ENCODE data around the gene BAZ2A. TPM values are rescaled to one million over a fixed set of nuclear protein-coding genes. Genes with fewer than 3 reads are reported as not detected.

BAZ2A gene
- total RNA-seq, 4 donors from 2014 or later, result 100.0 to 243 (median 129) TPM

DNA sequence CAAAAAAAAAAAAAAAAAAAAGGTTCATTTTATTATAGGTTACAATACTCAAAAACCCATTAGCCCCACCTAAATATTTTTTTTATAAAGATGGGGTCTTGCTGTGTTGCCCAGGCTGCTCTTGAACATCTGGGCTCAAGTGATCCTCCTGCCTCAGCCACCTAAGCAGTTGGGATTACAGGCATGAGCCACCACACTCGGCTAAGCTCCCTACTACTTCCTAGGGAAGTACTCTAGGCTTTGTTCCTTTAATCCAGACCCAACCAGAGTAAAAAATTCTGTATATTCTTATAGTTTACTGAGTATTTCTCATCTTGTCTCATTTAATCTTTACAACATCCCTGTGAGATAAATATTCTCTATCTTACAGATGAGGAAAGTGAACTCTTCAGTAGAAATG is 57.8 kb downstream of the BAZ2A start:
- H3K4me3 ChIP-seq, result no peak overlapping the region
- H3K36me3 ChIP-seq, result peaks cover 18% of the 10 kb centered on the region
- no peaks in the 10 kb centered on the region for H3K27me3 ChIP-seq
- TF ChIP-seq POLR2AphosphoS5 (IDR thresholded peaks at IDR 0.05), result no peak
- H3K4me1 ChIP-seq, result peaks cover 19% of the 10 kb centered on the region
- DNase-seq (ENCODE audit: low spot score in 2 of 2), result no peak
- H3K9me3 ChIP-seq, result no peaks in the 10 kb centered on the region
- no peak overlapping the region for H3K27ac ChIP-seq
- WGBS, result 90% methylated on average over 1 of the region's 1 CpG

DNA sequence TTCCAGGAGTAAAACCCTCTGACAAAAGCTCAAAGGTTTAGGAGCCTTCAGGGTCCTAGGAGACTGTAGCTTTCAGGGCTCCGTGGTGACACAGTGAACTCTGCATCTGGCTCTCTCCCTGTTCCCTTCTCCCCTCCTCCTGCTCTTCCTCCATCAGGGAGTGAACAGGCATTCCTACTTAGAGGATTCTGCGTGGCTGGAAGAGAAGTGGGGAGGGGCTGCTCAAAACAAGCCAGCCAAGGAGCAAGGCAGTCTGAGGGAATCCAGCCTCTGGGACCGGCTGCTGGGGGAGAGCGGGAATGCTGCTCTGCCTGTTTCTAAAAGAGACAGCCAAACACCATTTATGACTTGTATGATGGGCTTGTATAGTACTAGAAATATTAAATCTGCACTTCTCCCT is 59.0 kb downstream of the BAZ2A start:
- DNase-seq (ENCODE audit: low spot score in 2 of 2), result no peak
- Histone ChIP-seq H3K4me3 (no peak overlapping the region), H3K27ac (peak overlapping the region; percentile 8), H3K36me3 (peaks cover 18% of the 10 kb centered on the region), H3K9me3 (no peaks in the 10 kb centered on the region), H3K4me1 (peaks cover 28% of the 10 kb centered on the region), H3K27me3 (no peaks in the 10 kb centered on the region)
- WGBS, result 66% methylated on average over 4 of the region's 4 CpGs
- TF ChIP-seq, protein P1, sequence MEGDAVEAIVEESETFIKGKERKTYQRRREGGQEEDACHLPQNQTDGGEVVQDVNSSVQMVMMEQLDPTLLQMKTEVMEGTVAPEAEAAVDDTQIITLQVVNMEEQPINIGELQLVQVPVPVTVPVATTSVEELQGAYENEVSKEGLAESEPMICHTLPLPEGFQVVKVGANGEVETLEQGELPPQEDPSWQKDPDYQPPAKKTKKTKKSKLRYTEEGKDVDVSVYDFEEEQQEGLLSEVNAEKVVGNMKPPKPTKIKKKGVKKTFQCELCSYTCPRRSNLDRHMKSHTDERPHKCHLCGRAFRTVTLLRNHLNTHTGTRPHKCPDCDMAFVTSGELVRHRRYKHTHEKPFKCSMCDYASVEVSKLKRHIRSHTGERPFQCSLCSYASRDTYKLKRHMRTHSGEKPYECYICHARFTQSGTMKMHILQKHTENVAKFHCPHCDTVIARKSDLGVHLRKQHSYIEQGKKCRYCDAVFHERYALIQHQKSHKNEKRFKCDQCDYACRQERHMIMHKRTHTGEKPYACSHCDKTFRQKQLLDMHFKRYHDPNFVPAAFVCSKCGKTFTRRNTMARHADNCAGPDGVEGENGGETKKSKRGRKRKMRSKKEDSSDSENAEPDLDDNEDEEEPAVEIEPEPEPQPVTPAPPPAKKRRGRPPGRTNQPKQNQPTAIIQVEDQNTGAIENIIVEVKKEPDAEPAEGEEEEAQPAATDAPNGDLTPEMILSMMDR (IDR thresholded peaks at IDR 0.05), result no peak

DNA sequence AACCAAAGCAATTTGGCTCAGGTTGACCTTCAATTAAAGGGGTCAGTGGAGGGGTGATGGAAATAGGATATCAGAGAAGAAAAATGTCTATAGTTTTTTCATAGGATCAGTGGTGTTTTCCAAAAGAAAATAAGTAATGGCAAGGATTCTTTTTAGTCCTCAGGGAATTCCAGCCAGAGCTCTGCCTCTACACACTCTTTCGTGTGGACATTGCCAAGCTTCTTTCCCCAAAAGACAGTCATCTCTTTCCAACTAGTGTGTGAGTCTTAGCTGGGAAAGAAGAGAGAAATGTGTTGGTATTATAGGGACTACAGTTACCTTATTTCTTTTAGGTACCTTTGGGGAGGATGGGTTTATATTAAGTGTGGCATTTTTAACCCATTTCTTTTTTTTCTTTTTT is 62.0 kb downstream of the BAZ2A start:
- Histone ChIP-seq H3K4me1 (peaks cover 38% of the 10 kb centered on the region), H3K27ac (no peak overlapping the region), H3K27me3 (no peaks in the 10 kb centered on the region), H3K4me3 (no peak overlapping the region), H3K9me3 (no peaks in the 10 kb centered on the region), H3K36me3 (peaks cover 11% of the 10 kb centered on the region)
- no peak for DNase-seq (ENCODE audit: low spot score in 2 of 2)
- TF ChIP-seq POLR2A (IDR thresholded peaks at IDR 0.05) (no peak), EP300 (IDR thresholded peaks at IDR 0.05) (no peak), POLR2AphosphoS5 (IDR thresholded peaks at IDR 0.05) (no peak)
- TF ChIP-seq, protein P1 (IDR thresholded peaks at IDR 0.05), result no peak
- 66% methylated on average over 1 of the region's 1 CpG for WGBS

DNA sequence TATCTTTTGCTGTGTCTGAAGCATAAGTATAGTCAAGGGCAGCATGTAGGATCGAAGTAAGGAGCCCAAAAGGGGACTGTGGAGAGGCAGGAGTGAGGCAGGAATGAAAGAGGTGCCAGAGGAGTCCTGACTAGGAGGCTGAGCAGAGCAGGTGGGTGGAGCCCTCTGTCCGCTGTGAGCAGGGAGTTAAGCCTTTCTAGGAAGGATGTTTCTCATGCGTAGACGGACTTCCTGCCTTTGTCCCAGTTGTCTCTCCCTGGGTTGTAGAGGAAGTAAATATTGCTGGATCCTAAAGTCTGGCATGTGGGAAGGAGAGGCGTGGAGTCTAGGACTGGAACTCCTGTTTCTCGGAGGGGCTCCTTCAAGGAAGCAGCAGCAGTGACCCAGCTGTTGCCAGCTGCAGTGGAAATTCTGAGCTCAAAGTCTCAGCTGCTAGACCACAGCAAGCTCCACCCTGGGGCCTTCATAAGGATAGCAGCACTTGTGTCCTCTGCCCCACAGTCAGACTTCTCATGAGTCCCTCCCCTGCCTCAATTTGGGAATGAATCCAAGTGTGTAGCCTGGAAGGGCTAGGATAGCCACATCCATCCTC is 64.5 kb downstream of the BAZ2A start:
- no peaks in the 10 kb centered on the region for H3K27me3 ChIP-seq
- H3K9me3 ChIP-seq, result no peaks in the 10 kb centered on the region
- peak; percentile 40 for TF ChIP-seq EP300 (IDR thresholded peaks at IDR 0.05)
- TF ChIP-seq POLR2AphosphoS5 (IDR thresholded peaks at IDR 0.05), result peak in 1 of 3 donors; percentile 45
- TF ChIP-seq, protein P1 (IDR thresholded peaks at IDR 0.05), result no peak
- TF ChIP-seq POLR2A (IDR thresholded peaks at IDR 0.05), result no peak
- 25% methylated on average over 6 of the region's 6 CpGs for WGBS
- DNase-seq (ENCODE audit: low spot score in 2 of 2), result peak; percentile 80 to 88
- H3K4me1 ChIP-seq, result peaks cover 38% of the 10 kb centered on the region
- no peak overlapping the region for H3K4me3 ChIP-seq
- H3K27ac ChIP-seq, result peak overlapping the region; percentile 63
- H3K36me3 ChIP-seq, result peaks cover 12% of the 10 kb centered on the region

DNA sequence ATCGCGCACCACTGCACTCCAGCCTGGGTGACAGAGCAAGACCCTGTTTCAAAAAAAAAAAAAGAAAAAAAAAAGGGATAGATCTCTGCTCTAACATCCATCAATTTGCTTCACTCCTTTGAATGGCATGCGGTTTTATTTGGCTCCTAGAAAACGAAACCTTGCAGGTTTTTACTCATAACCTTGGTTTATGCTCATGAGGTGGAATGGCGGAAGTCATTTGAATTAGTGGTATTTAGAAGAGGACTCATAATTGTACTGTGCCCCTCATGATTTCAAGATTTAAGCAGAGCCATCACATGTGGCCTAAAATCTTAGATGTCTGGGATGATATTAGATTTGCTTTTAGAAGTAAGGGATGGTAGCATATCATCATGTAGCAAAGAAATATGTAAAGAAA is 79.1 kb downstream of the BAZ2A start:
- DNase-seq (ENCODE audit: low spot score in 2 of 2), result no peak
- Histone ChIP-seq H3K4me1 (no peaks in the 10 kb centered on the region), H3K4me3 (no peak overlapping the region), H3K36me3 (peaks cover 3% of the 10 kb centered on the region), H3K27me3 (no peaks in the 10 kb centered on the region), H3K27ac (no peak overlapping the region), H3K9me3 (no peaks in the 10 kb centered on the region)
- TF ChIP-seq EP300 (IDR thresholded peaks at IDR 0.05), result no peak
- no peak for TF ChIP-seq POLR2A (IDR thresholded peaks at IDR 0.05)
- TF ChIP-seq, protein P1 (IDR thresholded peaks at IDR 0.05), result no peak
- TF ChIP-seq POLR2AphosphoS5 (IDR thresholded peaks at IDR 0.05), result no peak
- 95% methylated on average over 5 of the region's 5 CpGs for WGBS

DNA sequence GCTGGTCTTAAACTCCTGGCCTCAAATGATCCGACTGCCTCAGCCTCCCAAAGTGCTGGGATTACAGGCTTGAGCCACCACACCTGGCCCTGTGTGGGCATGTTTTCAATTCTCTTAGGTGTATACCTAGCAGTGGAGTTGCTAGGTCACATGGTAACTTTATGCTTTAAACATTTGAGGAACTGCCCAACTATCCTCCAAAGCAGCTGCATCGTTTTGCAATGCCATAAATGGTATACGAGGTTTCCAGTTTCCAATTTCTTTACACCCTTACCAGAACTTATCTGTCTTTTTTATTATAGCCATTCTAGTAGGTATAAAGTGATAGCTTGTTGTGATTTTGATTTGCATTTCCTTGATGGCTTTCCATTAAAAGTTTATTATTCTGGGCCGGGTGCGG is 83.4 kb downstream of the BAZ2A start:
- H3K4me1 ChIP-seq, result no peaks in the 10 kb centered on the region
- 92% methylated on average over 5 of the region's 5 CpGs for WGBS
- no peak overlapping the region for H3K27ac ChIP-seq
- no peaks in the 10 kb centered on the region for H3K9me3 ChIP-seq
- no peaks in the 10 kb centered on the region for H3K36me3 ChIP-seq
- H3K27me3 ChIP-seq, result no peaks in the 10 kb centered on the region
- no peak for DNase-seq (ENCODE audit: low spot score in 2 of 2)
- TF ChIP-seq, protein P1 (IDR thresholded peaks at IDR 0.05), result no peak
- no peak for TF ChIP-seq POLR2A (IDR thresholded peaks at IDR 0.05)
- no peak for TF ChIP-seq EP300 (IDR thresholded peaks at IDR 0.05)
- H3K4me3 ChIP-seq, result no peak overlapping the region
